Epidermal melanocyte (primary cell): ENCODE results near the gene ENTPD1.
A peak's percentile ranks its signal among the peaks of the same experiment; 100 is the strongest.
"Not testable (repeated sequence)": the region's sequence is repeated elsewhere in the genome, so short reads cannot be mapped to it uniquely, and the experiment has no call there.

Source experiments
- DNase-seq: peaks from one replicate; pipeline ENCODE4 v3.0.0; 2011; ENCODE audit warnings: low spot score; ENCODE audit not compliant: insufficient read length

Gene ENTPD1

GRCh38 chr10:95793401-95794045 is 37.6 kb downstream of the ENTPD1 start:
- DNase-seq: no peak

- DNase-seq: no peak
These were observed 38.2 kb downstream of the ENTPD1 start for GRCh38 chr10:95794195-95794594.

GRCh38 chr10:95795602-95796001 is 39.6 kb downstream of the ENTPD1 start:
- DNase-seq: no peak

- no peak for DNase-seq
These were observed 40.5 kb downstream of the ENTPD1 start for GRCh38 chr10:95796504-95796903.

GRCh38 chr10:95798096-95798855 is 42.3 kb downstream of the ENTPD1 start:
- DNase-seq: no peak

GRCh38 chr10:95800286-95800685 is 44.3 kb downstream of the ENTPD1 start:
- DNase-seq: not testable (repeated sequence)

- not testable (repeated sequence) for DNase-seq
These were observed 50.9 kb downstream of the ENTPD1 start for GRCh38 chr10:95806687-95807380.

- DNase-seq: not testable (repeated sequence)
These were observed 52.8 kb downstream of the ENTPD1 start for GRCh38 chr10:95808705-95809308.

- no peak for DNase-seq
These were observed 53.6 kb downstream of the ENTPD1 start for GRCh38 chr10:95809370-95810197.

- no peak for DNase-seq
These were observed 54.4 kb downstream of the ENTPD1 start for GRCh38 chr10:95810198-95810976.

GRCh38 chr10:95813054-95813685 is 57.2 kb downstream of the ENTPD1 start:
- DNase-seq: no peak

- DNase-seq: peak; percentile 92
These were observed 58.2 kb downstream of the ENTPD1 start for GRCh38 chr10:95814011-95814727.

GRCh38 chr10:95815133-95815532 is 59.2 kb downstream of the ENTPD1 start:
- no peak for DNase-seq

- DNase-seq: no peak
These were observed 59.8 kb downstream of the ENTPD1 start for GRCh38 chr10:95815701-95816240.

- DNase-seq: no peak
These were observed 62.0 kb downstream of the ENTPD1 start for GRCh38 chr10:95818010-95818409.

- peak; percentile 59 for DNase-seq
These were observed 62.7 kb downstream of the ENTPD1 start for GRCh38 chr10:95818668-95819067.

- no peak for DNase-seq
These were observed 63.8 kb downstream of the ENTPD1 start for GRCh38 chr10:95819620-95820329.

- no peak for DNase-seq
These were observed 64.4 kb downstream of the ENTPD1 start for GRCh38 chr10:95820363-95820762.
